NCI-H748 (cell line): ENCODE data around the gene PDE4C.

Source experiments
- DNase-seq: peaks from one replicate; lab custom pipeline; 2025; ENCODE audit not compliant: unreplicated experiment; lab: John Stamatoyannopoulos, UW

PDE4C gene

DNA sequence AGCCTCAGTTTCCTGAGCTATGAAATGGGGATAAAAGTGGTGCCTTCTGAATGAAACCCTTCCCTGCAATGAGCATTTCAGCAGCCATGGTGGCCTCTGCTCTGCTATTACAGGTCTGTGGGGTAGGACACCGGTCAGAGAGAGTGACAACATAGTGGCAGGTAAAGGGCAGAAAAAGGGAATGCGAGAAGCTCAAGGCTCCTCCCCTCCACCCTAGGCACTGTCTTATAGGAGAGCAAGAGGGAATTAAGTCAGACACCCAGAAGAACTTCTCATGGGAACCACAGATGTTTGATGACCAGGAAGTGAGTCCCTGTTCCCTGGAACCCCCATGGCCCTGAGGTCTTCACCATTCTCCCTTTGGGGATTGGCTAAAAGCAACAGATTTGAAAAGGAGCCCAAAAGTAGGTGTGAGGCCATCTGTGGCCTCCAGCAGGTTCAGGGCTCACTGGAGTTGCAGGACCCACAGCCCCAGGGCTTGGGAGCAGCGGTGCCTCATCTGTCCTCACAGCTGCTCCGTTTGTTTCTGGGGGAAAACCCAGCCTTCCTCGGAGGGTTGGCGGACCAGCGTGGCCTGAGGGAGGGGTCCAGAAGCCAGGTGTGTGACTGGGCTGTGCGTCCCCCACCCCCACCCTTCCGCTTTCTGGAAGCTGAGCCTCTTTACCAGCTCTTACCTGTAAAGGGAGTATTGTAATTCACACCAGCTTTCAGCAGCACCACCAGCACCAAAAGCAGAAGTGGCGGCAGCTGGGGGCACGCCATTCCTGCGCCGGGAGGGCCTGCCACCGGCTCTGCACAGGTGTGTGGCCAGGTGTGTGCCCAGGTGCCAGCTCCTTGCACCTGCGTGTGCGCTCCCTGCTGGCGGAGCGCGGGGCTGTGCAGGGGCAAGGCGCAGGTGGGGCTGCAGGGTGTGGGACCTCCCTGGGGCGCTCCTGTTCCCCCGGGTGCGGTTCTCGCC is 28.6 kb upstream of the PDE4C start:
- DNase-seq = peak; percentile 69

DNA sequence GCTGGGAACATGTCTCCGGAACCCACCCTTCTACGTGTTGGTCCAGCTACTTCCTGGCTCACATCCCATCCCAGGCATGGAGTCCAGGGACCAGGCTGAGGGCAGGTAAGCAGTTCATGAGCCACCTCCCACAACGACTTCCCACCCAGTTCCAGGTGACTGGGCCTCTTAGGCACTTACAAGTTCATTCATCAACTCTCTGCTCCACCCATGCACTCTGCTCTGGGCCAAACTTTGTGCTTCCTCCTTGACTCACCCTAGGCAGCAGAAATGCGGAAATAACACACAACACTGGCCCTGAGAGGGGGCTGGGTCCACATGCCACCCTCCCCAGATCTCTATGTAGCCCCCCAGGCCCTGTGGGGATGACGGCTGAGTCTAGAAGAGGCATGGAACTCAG is 27.5 kb upstream of the PDE4C start:
- DNase-seq = no peak

- no peak for DNase-seq
These were observed 26.9 kb upstream of the PDE4C start for GRCh38 chr19:18253130-18253529.

GRCh38 chr19:18252370-18252717 is 26.1 kb upstream of the PDE4C start:
- no peak for DNase-seq

DNA sequence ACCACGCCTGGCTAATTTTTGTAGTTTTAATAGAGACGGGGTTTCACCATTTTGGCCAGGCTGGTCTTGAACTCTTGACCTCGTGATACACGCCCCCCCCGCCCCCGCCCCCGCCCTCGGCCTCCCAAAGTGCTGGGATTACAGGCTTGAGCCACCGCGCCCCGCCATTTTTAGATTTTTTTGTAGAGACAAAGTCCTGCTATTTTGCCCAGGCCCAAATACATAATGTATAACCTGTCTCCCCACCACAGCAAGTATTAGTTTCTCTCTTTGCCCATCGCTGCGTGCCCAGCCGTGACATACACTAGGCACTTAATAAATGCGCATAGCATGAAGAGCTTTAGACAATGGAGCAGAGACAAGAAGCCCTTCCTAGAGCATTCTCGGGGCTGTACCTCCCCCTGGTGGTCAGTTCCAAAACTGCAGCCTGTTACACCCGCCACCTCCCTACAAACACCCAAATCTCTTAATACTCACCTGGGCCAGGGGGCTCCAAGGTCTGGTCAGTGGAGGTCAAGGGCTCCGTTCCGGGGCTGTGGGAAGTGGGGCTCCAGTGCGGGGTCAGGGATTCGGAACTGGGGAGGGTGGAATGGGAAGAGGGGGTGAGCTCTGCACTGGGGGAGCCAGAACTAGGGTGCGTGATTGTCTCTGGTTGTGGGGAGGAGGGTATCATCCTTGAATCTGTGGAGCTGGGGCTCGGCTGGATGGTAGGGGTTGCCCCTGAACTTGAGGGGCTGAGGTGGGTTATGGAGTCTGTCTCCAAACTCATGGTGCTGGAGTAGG is 25.5 kb upstream of the PDE4C start:
- DNase-seq = peak; percentile 53

- no peak for DNase-seq
These were observed 23.6 kb upstream of the PDE4C start for GRCh38 chr19:18249834-18250233.

DNA sequence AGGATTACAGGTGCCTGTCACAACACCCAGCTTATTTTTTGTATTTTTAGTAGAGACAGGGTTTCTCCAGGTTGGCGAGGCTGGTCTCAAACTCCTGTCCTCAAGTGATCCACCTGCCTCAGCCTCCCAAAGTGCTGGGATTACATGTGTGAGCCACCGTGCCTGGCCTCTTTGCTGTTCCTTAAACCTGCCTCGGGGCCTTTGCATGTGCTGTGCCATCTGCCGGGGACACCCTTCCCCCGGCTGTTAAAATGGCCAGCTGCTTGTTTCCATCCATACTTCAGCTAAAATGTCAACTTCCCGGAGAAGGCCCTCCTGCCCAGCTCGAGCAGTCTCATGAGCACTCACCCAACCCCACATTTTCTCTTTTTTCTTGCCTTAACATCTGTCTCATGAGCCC is 19.1 kb upstream of the PDE4C start:
- no peak for DNase-seq

DNA sequence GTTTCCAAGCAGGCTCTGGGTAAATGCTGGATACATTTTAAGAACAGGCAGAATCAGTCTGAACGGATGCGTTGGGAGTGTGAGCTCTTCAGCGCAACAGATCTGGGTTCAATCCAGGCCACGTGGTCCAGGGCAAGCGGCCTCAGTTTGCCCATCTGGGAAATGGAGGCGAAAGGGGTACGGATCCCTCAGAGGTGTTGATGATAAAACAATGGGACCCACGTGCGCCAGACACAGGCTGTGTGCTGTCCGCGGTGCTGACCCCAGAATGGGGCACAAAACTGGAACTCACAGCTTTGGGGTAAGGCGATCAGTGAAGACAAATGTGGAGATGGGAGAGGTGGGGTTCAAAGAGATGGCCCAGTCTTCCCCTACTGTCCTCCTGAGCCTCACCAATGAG is 13.1 kb upstream of the PDE4C start:
- no peak for DNase-seq

DNA sequence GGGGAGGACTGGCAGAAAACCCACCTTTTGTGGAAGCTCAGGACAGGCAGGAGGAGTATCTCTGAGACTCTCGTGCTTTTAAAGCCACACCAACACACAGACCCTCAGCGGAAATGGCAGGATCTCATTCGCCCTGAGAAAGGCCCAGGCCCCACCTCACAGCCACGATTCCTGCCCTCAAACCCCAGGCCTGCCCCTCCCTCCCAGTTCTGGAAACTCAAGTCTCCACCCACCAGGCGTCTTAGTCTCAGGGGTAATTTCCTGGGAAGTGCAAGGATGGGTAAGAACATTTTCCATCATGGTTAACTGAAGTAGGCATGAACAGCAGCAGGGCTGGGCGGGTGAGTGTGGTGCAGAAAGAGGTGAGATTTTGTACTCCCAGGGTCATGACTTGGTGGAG is 8.0 kb upstream of the PDE4C start:
- DNase-seq = no peak

DNA sequence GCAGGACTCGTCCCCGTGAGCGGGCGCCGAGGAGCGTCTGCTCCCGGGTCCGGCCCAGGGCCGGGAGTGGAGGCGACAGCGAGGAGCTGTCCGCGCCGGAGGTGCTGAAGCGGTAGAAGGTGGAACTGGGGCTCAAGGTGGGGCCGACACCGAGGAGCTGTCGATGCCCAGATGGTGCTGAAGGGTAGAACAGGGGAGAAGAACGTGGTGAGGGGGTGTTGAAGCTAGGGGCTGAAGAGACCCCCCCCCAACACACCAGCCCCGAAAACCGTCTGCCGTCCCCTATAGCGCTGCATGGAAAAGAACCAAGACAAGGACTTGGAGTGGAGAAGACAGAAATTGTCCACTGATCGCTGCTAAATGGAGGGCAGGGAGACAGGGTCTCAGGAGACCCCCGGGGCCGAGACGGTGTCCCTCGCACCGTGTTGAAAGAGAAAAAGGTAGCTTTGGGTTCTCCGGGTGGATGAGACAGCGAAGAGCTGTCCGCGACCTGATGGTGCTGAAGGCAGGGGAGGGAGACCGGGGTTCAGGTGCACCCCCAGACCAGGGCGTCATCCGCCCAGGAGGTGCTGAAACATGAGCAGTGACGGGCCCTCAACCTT is 7.1 kb upstream of the PDE4C start:
- DNase-seq = peak; percentile 55

GRCh38 chr19:18232540-18233223 is 6.4 kb upstream of the PDE4C start:
- peak; percentile 60 for DNase-seq

DNA sequence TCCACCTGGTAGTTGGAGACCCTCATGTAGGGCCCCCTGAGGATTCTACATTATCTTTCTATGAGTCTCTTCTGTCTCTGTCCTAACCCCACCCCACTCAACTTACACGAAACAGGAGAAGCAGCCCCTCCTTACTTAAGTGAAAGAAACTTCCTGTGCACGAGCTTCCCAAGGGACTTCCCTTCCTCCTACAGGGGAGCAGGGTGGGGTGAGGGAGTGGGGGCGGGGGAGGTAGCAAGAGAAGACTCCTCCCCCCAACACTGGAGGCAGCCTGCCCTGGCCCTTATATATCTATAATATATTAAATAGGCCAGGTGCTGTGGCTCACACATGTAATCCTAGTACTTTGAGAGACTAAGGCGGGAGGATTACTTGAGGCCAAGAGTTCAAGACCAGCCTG is 5.5 kb upstream of the PDE4C start:
- DNase-seq = no peak

DNA sequence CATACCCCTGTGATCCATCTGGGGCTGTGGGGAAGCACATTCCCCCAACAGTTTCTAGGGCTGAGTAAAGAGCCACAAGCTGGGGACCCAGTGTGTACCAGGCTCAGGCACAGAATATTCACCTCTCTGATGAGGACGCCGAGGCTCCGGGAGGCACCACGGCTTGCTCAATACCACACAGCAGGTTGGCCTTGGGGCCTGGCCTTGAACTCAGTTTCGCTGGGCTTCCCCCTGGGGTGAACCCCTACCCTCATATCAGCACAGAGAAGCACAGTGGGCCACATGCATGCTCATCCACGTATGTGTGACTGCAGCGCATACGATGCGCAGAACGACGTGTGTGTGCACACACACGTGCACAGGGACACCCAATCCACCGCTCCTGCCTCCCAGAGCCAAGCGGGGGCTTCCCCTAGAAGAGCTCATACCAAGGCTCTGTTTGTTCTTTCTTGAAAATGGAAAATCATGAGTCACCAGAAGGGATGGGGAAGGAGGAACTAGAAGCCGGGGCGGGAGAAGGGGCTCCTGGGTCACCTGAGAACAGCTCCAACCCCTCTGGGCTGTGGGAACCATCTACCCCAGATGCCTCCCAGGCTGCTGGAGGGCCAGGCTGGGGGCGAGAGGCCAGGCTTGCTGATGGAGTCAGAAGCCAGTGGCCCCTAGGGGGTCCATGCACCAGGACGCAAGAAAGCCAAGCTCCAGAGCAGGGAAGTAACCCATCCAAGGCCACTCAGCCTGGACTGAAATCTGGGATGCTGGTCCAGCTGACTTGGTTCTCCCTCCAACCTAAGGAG is 4.9 kb upstream of the PDE4C start:
- no peak for DNase-seq

GRCh38 chr19:18229915-18230314 is 3.7 kb upstream of the PDE4C start:
- no peak for DNase-seq

DNA sequence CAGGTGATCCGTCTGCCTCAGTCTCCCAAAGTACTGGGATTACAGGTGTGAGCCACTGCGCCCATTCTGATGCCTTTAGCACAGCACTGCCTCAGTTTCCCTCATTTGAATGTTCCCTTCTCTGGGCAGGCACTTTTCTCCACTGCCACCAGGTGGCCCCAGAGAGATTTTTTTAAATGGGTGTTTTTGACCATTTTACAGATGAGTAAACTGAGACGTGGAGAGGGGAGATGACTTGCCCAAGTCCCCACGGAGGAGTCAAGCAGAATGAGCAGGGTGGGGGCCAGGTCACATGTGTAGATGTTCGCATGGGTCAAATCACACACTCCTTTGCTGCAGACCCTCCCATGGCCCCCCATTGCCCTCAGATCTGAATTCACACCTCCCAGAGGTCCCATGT is 3.2 kb upstream of the PDE4C start:
- no peak for DNase-seq

GRCh38 chr19:18227781-18228271 is 1.6 kb upstream of the PDE4C start:
- DNase-seq = no peak

DNA sequence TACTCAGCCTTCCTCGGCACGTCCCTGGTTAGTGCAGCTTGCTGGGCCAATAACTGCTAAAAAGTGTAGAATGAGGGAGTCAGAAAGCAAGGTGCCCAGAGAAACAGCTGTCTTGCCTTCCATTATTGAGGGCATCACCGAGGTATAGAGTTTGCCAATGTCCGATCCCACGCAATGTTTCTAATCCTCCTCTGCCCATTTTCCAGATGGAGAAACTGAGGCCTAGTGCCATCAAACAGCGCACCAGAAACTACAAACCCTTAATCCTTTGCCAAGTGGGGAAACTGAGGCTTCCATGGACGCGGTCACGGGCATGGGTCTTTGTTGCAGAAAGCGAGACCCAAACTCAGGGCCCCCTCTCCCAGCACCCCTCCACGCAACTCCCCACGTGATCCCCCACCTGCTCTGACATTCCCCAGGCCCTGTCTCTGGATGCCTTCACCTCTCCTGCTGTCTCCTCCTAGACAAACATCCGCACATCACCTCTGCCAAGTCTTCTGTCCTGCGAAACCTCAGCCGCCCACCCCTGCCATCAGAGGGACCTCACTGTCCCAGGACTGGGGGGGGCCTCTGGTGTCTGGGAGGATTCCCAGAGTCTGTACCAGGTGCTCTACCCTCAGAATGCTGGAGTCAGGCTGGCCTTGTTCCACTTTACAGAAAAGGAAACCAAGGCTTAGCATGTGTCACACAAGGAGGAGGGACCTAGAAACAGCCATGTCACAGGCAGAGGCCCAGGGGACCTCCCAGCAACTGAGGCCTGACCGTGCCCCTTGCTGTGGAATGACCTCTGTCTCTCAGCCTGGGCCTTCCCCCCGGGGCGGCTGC is 930 bp upstream of the PDE4C start:
- no peak for DNase-seq

GRCh38 chr19:18225355-18225701 is 910 bp downstream of the PDE4C start:
- DNase-seq = no peak

- DNase-seq = peak; percentile 98
These were observed 1.5 kb downstream of the PDE4C start for GRCh38 chr19:18224525-18225354.
